HEK293 (cell line): ENCODE measurements around the gene TLCD2.

ENCODE experiments used
- EGR2 ChIP-seq: fragments of 450-650 bp; formaldehyde crosslinking; IDR thresholded peaks from 2 replicates; pipeline ENCODE4 v1.5.1; 2016; ENCODE audit warnings: low read depth, missing biosample characterization, missing genetic modification characterization
- FEZF1 ChIP-seq: fragments of 450-650 bp; formaldehyde crosslinking; IDR thresholded peaks from 2 replicates; pipeline ENCODE4 v1.5.1; 2016; ENCODE audit warnings: missing biosample characterization, missing genetic modification characterization
- GLIS2 ChIP-seq: fragments of 450-650 bp; formaldehyde crosslinking; IDR thresholded peaks from 2 replicates; pipeline ENCODE4 v1.5.1; 2016; ENCODE audit warnings: missing biosample characterization, missing genetic modification characterization
- HOXA7 ChIP-seq: sonication (generic); formaldehyde crosslinking; IDR thresholded peaks from 2 replicates; pipeline ENCODE4 v1.8.1; 2022; ENCODE audit warnings: missing genetic modification reagents, borderline replicate concordance
- HOXD13 ChIP-seq: sonication (generic); formaldehyde crosslinking; IDR thresholded peaks from 2 replicates; pipeline ENCODE4 v1.8.0; 2022; ENCODE audit warnings: missing genetic modification reagents, borderline replicate concordance
- KLF16 ChIP-seq: fragments of 450-650 bp; formaldehyde crosslinking; IDR thresholded peaks from 2 replicates; pipeline ENCODE4 v1.5.1; 2017; ENCODE audit warnings: missing biosample characterization, missing genetic modification characterization
- KLF9 ChIP-seq: fragments of 450-650 bp; formaldehyde crosslinking; IDR thresholded peaks from 2 replicates; pipeline ENCODE4 v1.5.1; 2016; ENCODE audit warnings: missing biosample characterization, missing genetic modification characterization, low read depth
- OSR2 ChIP-seq: fragments of 450-650 bp; formaldehyde crosslinking; IDR thresholded peaks from 2 replicates; pipeline ENCODE4 v1.5.1; 2016; ENCODE audit warnings: missing biosample characterization, missing genetic modification characterization
- ZBTB1 ChIP-seq: fragments of 450-650 bp; formaldehyde crosslinking; IDR thresholded peaks from 2 replicates; pipeline ENCODE4 v1.5.1; 2016; ENCODE audit warnings: missing biosample characterization, missing genetic modification characterization
- ZBTB17 ChIP-seq: fragments of 450-650 bp; formaldehyde crosslinking; IDR thresholded peaks from 2 replicates; pipeline ENCODE4 v1.5.1; 2016; ENCODE audit warnings: missing biosample characterization, missing genetic modification characterization
- ZBTB7A ChIP-seq: fragments of 450-650 bp; formaldehyde crosslinking; IDR thresholded peaks from 2 replicates; pipeline ENCODE4 v1.5.1; 2016; ENCODE audit warnings: low read depth, missing biosample characterization, missing genetic modification characterization
- ZFHX2 ChIP-seq: fragments of 450-650 bp; formaldehyde crosslinking; conservative IDR thresholded peaks from 2 replicates; pipeline ENCODE4 v1.5.1; 2016; ENCODE audit warnings: missing biosample characterization, missing genetic modification characterization
- ZIC2 ChIP-seq: fragments of 450-650 bp; formaldehyde crosslinking; IDR thresholded peaks from 2 replicates; pipeline ENCODE4 v1.5.1; 2016; ENCODE audit warnings: missing biosample characterization, missing genetic modification characterization
- ZNF121 ChIP-seq: fragments of 450-650 bp; formaldehyde crosslinking; IDR thresholded peaks from 2 replicates; pipeline ENCODE4 v1.5.1; 2016; ENCODE audit warnings: missing biosample characterization, missing genetic modification characterization
- ZNF146 ChIP-seq: fragments of 450-650 bp; formaldehyde crosslinking; IDR thresholded peaks from 2 replicates; pipeline ENCODE4 v1.5.1; 2016; ENCODE audit warnings: missing biosample characterization, missing genetic modification characterization
- ZNF335 ChIP-seq: fragments of 450-650 bp; formaldehyde crosslinking; conservative IDR thresholded peaks from 2 replicates; pipeline ENCODE4 v1.5.1; 2016; ENCODE audit warnings: missing biosample characterization, missing genetic modification characterization
- ZNF341 ChIP-seq: fragments of 450-650 bp; formaldehyde crosslinking; IDR thresholded peaks from 2 replicates; pipeline ENCODE4; 2016; ENCODE audit warnings: low read depth, missing biosample characterization, missing genetic modification characterization
- ZNF416 ChIP-seq: fragments of 450-650 bp; formaldehyde crosslinking; IDR thresholded peaks from 2 replicates; pipeline ENCODE4 v1.5.1; 2016; ENCODE audit warnings: missing biosample characterization, missing genetic modification characterization
- ZNF423 ChIP-seq: fragments of 450-650 bp; formaldehyde crosslinking; IDR thresholded peaks from 2 replicates; pipeline ENCODE4 v1.5.1; 2016; ENCODE audit warnings: missing biosample characterization, missing genetic modification characterization
- ZNF548 ChIP-seq: fragments of 450-650 bp; formaldehyde crosslinking; IDR thresholded peaks from 2 replicates; pipeline ENCODE4 v1.5.1; 2016; ENCODE audit warnings: missing biosample characterization, missing genetic modification characterization
- ZNF571 ChIP-seq: fragments of 450-650 bp; formaldehyde crosslinking; IDR thresholded peaks from 2 replicates; pipeline ENCODE4 v1.5.0; 2017; ENCODE audit warnings: missing biosample characterization, missing genetic modification characterization
- ZNF626 ChIP-seq: fragments of 450-650 bp; sonication (Bioruptor Pico); formaldehyde crosslinking; IDR thresholded peaks from 2 replicates; pipeline ENCODE4 v1.5.1; 2018; ENCODE audit warnings: missing biosample characterization, missing genetic modification characterization, inconsistent platforms
- ZNF629 ChIP-seq: fragments of 450-650 bp; formaldehyde crosslinking; IDR thresholded peaks from 2 replicates; pipeline ENCODE4 v1.5.1; 2017; ENCODE audit warnings: missing biosample characterization, missing genetic modification characterization
- ZNF670 ChIP-seq: fragments of 450-650 bp; formaldehyde crosslinking; IDR thresholded peaks from 2 replicates; pipeline ENCODE4 v1.5.1; 2016; ENCODE audit warnings: missing biosample characterization, missing genetic modification characterization, low read depth
- ZNF843 ChIP-seq: fragments of 450-650 bp; formaldehyde crosslinking; IDR thresholded peaks from 2 replicates; pipeline ENCODE4 v1.5.1; 2016; ENCODE audit warnings: missing biosample characterization, missing genetic modification characterization
- ZSCAN23 ChIP-seq: fragments of 450-650 bp; formaldehyde crosslinking; IDR thresholded peaks from 2 replicates; pipeline ENCODE4 v1.5.1; 2016; ENCODE audit warnings: missing biosample characterization, missing genetic modification characterization
- TF ChIP-seq, protein P1 (sequence below): fragments of 450-650 bp; formaldehyde crosslinking; conservative IDR thresholded peaks from 2 replicates; pipeline ENCODE4 v1.5.1; 2016; ENCODE audit warnings: low read depth, missing biosample characterization, missing genetic modification characterization
- TF ChIP-seq, protein P2 (sequence below): fragments of 450-650 bp; IDR thresholded peaks from 2 replicates; pipeline ENCODE4 v1.5.1; 2018; ENCODE audit warnings: missing biosample characterization, missing genetic modification characterization
- TF ChIP-seq, protein P3 (sequence below): fragments of 450-650 bp; formaldehyde crosslinking; IDR thresholded peaks from 2 replicates; pipeline ENCODE4 v1.5.1; 2016; ENCODE audit warnings: missing biosample characterization, missing genetic modification characterization
- TF ChIP-seq, protein P4 (sequence below): fragments of 450-650 bp; formaldehyde crosslinking; IDR thresholded peaks from 2 replicates; pipeline ENCODE4 v1.5.1; 2016; ENCODE audit warnings: missing biosample characterization, missing genetic modification characterization
- TF ChIP-seq, protein P5 (sequence below): fragments of 450-650 bp; formaldehyde crosslinking; IDR thresholded peaks from 2 replicates; pipeline ENCODE4 v1.5.1; 2016; ENCODE audit warnings: missing biosample characterization, missing genetic modification characterization

The TLCD2 gene

DNA sequence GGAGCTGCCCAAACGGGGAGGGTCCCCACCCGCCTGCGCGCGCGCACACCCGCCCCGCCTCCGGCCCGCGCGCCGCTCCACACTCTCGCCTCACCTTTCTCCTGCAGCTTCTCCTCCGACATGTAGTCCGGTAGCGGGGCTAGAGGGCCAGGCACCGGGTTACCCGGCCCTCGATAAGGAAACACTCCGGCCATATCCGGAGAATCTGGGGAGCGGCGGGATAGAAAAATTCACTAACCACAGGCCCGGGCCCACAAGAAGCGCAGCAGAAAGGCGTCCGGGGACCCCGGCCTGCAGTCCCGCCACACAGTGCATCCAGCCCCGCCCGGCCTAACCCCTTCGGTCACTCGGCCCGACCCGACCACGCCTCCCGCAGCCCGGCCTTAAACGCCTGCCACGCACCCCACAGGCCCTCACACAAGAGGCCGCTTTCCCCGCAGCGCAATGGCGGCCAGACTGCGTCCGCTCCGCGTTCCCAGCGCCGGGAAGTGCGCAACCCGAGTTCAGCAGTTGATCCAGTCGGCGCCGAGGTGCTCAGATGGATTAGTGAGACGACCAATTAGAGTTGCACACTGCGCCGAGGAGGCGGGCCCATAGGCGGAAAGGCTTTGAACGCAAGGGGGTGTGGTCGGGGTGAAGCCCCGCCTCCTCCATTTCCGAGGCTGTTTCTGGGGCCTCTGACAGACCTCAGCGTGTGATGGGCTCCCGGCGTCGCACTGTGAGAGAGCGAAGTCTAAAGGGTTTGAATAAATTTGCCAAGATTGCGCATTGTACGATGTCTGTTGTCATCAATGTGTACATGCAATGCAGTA is 25.6 kb downstream of the TLCD2 start, which contains the start of gene PRPF8 (continued):
- TF ChIP-seq, protein P1, sequence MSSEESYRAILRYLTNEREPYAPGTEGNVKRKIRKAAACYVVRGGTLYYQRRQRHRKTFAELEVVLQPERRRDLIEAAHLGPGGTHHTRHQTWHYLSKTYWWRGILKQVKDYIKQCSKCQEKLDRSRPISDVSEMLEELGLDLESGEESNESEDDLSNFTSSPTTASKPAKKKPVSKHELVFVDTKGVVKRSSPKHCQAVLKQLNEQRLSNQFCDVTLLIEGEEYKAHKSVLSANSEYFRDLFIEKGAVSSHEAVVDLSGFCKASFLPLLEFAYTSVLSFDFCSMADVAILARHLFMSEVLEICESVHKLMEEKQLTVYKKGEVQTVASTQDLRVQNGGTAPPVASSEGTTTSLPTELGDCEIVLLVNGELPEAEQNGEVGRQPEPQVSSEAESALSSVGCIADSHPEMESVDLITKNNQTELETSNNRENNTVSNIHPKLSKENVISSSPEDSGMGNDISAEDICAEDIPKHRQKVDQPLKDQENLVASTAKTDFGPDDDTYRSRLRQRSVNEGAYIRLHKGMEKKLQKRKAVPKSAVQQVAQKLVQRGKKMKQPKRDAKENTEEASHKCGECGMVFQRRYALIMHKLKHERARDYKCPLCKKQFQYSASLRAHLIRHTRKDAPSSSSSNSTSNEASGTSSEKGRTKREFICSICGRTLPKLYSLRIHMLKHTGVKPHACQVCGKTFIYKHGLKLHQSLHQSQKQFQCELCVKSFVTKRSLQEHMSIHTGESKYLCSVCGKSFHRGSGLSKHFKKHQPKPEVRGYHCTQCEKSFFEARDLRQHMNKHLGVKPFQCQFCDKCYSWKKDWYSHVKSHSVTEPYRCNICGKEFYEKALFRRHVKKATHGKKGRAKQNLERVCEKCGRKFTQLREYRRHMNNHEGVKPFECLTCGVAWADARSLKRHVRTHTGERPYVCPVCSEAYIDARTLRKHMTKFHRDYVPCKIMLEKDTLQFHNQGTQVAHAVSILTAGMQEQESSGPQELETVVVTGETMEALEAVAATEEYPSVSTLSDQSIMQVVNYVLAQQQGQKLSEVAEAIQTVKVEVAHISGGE (tag by site-specific recombination) = peak; percentile 81
- TF ChIP-seq ZNF146 (0 out of 2 replicates have a peak, but pooled peaks have one; percentile 34), KLF16 (tag by site-specific recombination) (peak; percentile 86), ZNF670 (no peak), ZNF843 (tag by site-specific recombination) (no peak), ZFHX2 (tag by site-specific recombination) (0 out of 2 replicates have a peak, but pooled peaks have one; percentile 16), GLIS2 (tag by site-specific recombination) (0 out of 2 replicates have a peak, but pooled peaks have one; percentile 28), ZNF341 (tag by site-specific recombination) (no peak), ZNF335 (tag by site-specific recombination) (peak; percentile 62; the same call in 1 of the 2 replicates), ZNF423 (tag by site-specific recombination) (no peak), ZBTB1 (tag by site-specific recombination) (0 out of 2 replicates have a peak, but pooled peaks have one; percentile 15), ZBTB7A (no peak), ZNF416 (no peak), ZSCAN23 (tag by site-specific recombination) (no peak), OSR2 (no peak), HOXD13 (CRISPR knock-in tag) (no peak), ZIC2 (peak; percentile 93), EGR2 (tag by site-specific recombination) (0 out of 2 replicates have a peak, but pooled peaks have one; percentile 8), ZNF626 (tag by site-specific recombination) (no peak), KLF9 (tag by site-specific recombination) (peak; percentile 98), ZNF629 (tag by site-specific recombination) (peak; percentile 64), HOXA7 (CRISPR knock-in tag) (no peak), ZBTB17 (peak; percentile 67), FEZF1 (tag by site-specific recombination) (peak; percentile 91), ZNF548 (tag by site-specific recombination) (no peak), ZNF121 (tag by site-specific recombination) (peak; percentile 47; the same call in 1 of the 2 replicates), ZNF571 (tag by site-specific recombination) (no peak)
- TF ChIP-seq, protein P2, sequence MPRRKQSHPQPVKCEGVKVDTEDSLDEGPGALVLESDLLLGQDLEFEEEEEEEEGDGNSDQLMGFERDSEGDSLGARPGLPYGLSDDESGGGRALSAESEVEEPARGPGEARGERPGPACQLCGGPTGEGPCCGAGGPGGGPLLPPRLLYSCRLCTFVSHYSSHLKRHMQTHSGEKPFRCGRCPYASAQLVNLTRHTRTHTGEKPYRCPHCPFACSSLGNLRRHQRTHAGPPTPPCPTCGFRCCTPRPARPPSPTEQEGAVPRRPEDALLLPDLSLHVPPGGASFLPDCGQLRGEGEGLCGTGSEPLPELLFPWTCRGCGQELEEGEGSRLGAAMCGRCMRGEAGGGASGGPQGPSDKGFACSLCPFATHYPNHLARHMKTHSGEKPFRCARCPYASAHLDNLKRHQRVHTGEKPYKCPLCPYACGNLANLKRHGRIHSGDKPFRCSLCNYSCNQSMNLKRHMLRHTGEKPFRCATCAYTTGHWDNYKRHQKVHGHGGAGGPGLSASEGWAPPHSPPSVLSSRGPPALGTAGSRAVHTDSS (tag by site-specific recombination) = no peak
- TF ChIP-seq, protein P3, sequence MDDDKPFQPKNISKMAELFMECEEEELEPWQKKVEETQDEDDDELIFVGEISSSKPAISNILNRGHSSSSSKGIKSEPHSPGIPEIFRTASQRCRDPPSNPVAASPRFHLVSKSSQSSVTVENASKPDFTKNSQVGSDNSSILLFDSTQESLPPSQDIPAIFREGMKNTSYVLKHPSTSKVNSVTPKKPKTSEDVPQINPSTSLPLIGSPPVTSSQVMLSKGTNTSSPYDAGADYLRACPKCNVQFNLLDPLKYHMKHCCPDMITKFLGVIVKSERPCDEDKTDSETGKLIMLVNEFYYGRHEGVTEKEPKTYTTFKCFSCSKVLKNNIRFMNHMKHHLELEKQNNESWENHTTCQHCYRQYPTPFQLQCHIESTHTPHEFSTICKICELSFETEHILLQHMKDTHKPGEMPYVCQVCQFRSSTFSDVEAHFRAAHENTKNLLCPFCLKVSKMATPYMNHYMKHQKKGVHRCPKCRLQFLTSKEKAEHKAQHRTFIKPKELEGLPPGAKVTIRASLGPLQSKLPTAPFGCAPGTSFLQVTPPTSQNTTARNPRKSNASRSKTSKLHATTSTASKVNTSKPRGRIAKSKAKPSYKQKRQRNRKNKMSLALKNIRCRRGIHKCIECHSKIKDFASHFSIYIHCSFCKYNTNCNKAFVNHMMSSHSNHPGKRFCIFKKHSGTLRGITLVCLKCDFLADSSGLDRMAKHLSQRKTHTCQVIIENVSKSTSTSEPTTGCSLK (tag by site-specific recombination) = no peak
- TF ChIP-seq, protein P4, sequence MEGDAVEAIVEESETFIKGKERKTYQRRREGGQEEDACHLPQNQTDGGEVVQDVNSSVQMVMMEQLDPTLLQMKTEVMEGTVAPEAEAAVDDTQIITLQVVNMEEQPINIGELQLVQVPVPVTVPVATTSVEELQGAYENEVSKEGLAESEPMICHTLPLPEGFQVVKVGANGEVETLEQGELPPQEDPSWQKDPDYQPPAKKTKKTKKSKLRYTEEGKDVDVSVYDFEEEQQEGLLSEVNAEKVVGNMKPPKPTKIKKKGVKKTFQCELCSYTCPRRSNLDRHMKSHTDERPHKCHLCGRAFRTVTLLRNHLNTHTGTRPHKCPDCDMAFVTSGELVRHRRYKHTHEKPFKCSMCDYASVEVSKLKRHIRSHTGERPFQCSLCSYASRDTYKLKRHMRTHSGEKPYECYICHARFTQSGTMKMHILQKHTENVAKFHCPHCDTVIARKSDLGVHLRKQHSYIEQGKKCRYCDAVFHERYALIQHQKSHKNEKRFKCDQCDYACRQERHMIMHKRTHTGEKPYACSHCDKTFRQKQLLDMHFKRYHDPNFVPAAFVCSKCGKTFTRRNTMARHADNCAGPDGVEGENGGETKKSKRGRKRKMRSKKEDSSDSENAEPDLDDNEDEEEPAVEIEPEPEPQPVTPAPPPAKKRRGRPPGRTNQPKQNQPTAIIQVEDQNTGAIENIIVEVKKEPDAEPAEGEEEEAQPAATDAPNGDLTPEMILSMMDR (tag by site-specific recombination) = no peak
- TF ChIP-seq, protein P5, sequence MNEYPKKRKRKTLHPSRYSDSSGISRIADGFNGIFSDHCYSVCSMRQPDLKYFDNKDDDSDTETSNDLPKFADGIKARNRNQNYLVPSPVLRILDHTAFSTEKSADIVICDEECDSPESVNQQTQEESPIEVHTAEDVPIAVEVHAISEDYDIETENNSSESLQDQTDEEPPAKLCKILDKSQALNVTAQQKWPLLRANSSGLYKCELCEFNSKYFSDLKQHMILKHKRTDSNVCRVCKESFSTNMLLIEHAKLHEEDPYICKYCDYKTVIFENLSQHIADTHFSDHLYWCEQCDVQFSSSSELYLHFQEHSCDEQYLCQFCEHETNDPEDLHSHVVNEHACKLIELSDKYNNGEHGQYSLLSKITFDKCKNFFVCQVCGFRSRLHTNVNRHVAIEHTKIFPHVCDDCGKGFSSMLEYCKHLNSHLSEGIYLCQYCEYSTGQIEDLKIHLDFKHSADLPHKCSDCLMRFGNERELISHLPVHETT = no peak
